RWPE1 (cell line): ENCODE results near the gene ARID3A.

Source experiments
- CTCF ChIA-PET: fragments of 350-600 bp; sonication (Branson Sonifier 250); formaldehyde crosslinking; extraction: SDS; loops from one replicate; lab custom pipeline; 2021; lab: Yijun Ruan, JAX
- POLR2A ChIA-PET: fragments of 400-600 bp; formaldehyde crosslinking; extraction: SDS; loops from one replicate; lab custom pipeline; 2020; ENCODE audit warnings: antibody characterized with exemption; ENCODE audit not compliant: low non-redundant PET; lab: Yijun Ruan, JAX
- DNase-seq: peaks from one replicate; pipeline ENCODE4 v3.0.0; 2012; ENCODE audit warnings: low spot score
- H3K27ac ChIP-seq: fragments of 450-650 bp; 2 replicates; pipeline ENCODE4 v1.5.1; 2017
- CTCF ChIP-seq: fragments of 450-650 bp; conservative IDR thresholded peaks from 2 replicates; pipeline ENCODE4 v1.5.1; 2017; ENCODE audit warnings: low read depth, mild to moderate bottlenecking

Gene ARID3A

GRCh38 chr19:1004803-1005664 lies 79.2 kb downstream of the ARID3A start:
- POLR2A ChIA-PET: interaction anchor here (0.6 kb wide), 1 partner anchor 21 kb away, joined by 3 read pairs; the partner anchor contains the start of gene WDR18
- H3K27ac ChIP-seq: no peak overlapping the region
- CTCF ChIA-PET: interaction anchor here (1.0 kb wide), 2 partner anchors 9 to 142 kb away, joined by 3 to 4 read pairs; no protein-coding TSS in a partner anchor
- TF ChIP-seq CTCF: no peak
- DNase-seq: no peak

- no peak for TF ChIP-seq CTCF
- ChIA-PET POLR2A (no interaction called here), CTCF (no interaction called here)
- H3K27ac ChIP-seq: peak overlapping the region; percentile 26; the same call in 1 of the 2 replicates
- no peak for DNase-seq
These were observed 81.0 kb downstream of the ARID3A start for GRCh38 chr19:1006711-1007398.

- H3K27ac ChIP-seq: no peak overlapping the region
- no peak for DNase-seq
- TF ChIP-seq CTCF: no peak
- ChIA-PET CTCF (no interaction called here), POLR2A (no interaction called here)
These were observed 81.8 kb downstream of the ARID3A start for GRCh38 chr19:1007399-1008251.

- no peak for DNase-seq
- no peak for TF ChIP-seq CTCF
- ChIA-PET CTCF (no interaction called here), POLR2A (no interaction called here)
- H3K27ac ChIP-seq: no peak overlapping the region
These were observed 82.6 kb downstream of the ARID3A start for GRCh38 chr19:1008268-1009040.

GRCh38 chr19:1009041-1009980 lies 83.5 kb downstream of the ARID3A start:
- no peak for TF ChIP-seq CTCF
- CTCF ChIA-PET: no interaction called here

More at GRCh38 chr19:1009041-1009980, 83.5 kb downstream of the ARID3A start:
- POLR2A ChIA-PET: no interaction called here
- H3K27ac ChIP-seq: peak overlapping the region; percentile 12
- DNase-seq: no peak
